Dendritic cell treated with granulocyte-macrophage colony-stimulating factor and Interleukin-4, amounts not matched to agents 40 ng/mL and 50 ng/mL, for 4 days (primary cell): ENCODE measurements around the gene TOMM7.

Source experiments
- H3K27ac Mint-ChIP-seq: one replicate; pipeline ENCODE4 v1.8.0; 2022; ENCODE audit warnings: mild to moderate bottlenecking, mixed read lengths
- H3K27me3 Mint-ChIP-seq: one replicate; pipeline ENCODE4 v1.8.0; 2022; ENCODE audit warnings: mild to moderate bottlenecking, mixed read lengths
- H3K36me3 Mint-ChIP-seq: one replicate; pipeline ENCODE4 v1.8.0; 2022; ENCODE audit warnings: low read depth, mixed read lengths
- H3K4me1 Mint-ChIP-seq: one replicate; pipeline ENCODE4 v1.8.0; 2022; ENCODE audit warnings: low read depth, mixed read lengths
- H3K4me3 Mint-ChIP-seq: one replicate; pipeline ENCODE4 v1.8.0; 2022; ENCODE audit warnings: mild to moderate bottlenecking, moderate library complexity, mixed read lengths
- H3K9me3 Mint-ChIP-seq: one replicate; pipeline ENCODE4 v1.8.0; 2022; ENCODE audit warnings: mixed read lengths
- intact Hi-C: fragments of 100-400 bp; cut with micrococcal nuclease; formaldehyde crosslinking; loops from one replicate; pipeline ENCODE4 v1.15.0; 2022

Gene TOMM7

DNA sequence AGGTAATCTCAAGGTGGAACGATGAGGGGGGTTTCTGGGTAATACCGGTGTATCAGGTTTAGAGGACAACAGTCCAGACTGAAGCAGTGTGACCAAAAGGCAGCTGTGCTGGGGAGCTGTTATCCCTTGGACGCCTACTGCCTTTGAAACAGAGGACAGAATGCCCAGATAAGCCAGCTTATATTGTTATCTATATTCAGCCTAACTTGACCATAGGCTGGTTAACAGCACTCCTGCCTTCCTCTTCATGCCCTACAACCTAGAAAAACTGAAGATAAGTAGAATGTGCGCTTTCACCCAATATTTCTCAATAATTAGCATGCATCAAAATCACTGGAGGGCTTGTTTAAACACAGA, 50.8 kb downstream of the TOMM7 start:
- Mint-ChIP-seq H3K27me3 (peaks cover 10% of the 10 kb centered on the region), H3K4me1 (no peaks in the 10 kb centered on the region), H3K36me3 (no peaks in the 10 kb centered on the region), H3K9me3 (no peaks in the 10 kb centered on the region), H3K27ac (no peak overlapping the region), H3K4me3 (no peak overlapping the region)
- intact Hi-C loops = no loop called here

DNA sequence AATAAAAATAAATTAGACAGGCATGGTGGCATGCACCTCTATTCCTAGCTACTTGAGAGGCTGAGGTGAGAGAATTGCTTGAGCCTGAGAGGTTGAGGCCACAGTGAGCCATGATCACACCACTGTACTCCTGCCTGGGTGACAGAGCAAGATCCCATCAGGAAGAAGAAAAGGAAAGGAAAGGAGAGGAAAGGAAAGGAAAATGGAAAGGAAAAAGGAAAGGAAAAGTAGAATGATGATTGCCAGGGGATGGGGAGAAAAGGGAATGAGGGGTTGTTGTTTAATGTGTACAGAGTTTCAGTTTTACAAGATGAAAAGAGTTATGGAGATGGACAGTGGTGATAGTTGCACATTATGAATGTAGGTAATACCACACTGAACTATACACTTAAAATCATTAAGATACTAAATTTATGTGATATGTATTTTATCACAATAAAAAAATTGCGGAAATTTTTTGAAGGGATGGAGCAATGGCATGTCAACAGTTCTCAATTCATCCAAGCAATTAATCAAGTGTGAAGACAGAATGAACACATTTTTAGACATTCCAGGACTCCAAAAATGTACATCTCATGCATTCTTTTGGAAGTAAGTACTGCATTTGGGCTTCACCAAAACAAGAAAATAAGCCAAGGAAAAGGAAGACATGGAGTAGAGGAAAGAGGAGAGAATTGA, 51.3 kb downstream of the TOMM7 start:
- Mint-ChIP-seq H3K9me3 (no peaks in the 10 kb centered on the region), H3K4me1 (no peaks in the 10 kb centered on the region), H3K4me3 (no peak overlapping the region), H3K36me3 (no peaks in the 10 kb centered on the region), H3K27me3 (peaks cover 9% of the 10 kb centered on the region), H3K27ac (no peak overlapping the region)
- intact Hi-C loops = no loop called here

DNA sequence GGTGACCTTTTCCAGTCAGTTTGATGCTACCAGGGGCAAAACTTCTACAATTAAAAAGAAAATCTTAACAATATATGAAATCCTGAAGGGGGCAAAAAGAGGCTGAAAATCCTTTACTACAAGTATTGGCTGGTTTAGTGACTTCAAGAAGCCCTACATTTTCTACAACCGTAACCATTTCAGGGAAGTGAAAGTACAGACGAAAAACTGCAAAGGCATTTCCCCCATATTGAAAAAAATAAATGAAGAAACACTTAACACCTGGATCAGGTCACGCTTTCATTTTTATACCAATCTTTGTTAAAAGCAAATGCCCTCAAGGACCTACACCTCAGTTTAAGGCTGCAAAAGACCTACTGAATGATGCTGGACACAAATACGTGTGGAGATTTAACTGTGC, 57.0 kb downstream of the TOMM7 start:
- intact Hi-C loops = no loop called here
- Mint-ChIP-seq H3K9me3 (peaks cover 1% of the 10 kb centered on the region), H3K36me3 (no peaks in the 10 kb centered on the region), H3K4me1 (no peaks in the 10 kb centered on the region), H3K4me3 (no peak overlapping the region), H3K27ac (no peak overlapping the region), H3K27me3 (peaks cover 15% of the 10 kb centered on the region)
